BLaER1 treated with 17β-estradiol and CSF1 and Interleukin-3, amounts not matched to agents 10 nM and 100 nM (cell line): ENCODE results near the gene RNF114.
"Not testable (repeated sequence)": the region's sequence is repeated elsewhere in the genome, so short reads cannot be mapped to it uniquely, and the experiment has no call there.

Experiments used
- H3K27ac ChIP-seq, 11 experiments: shearing (Covaris generic); formaldehyde crosslinking; 2 replicates each; pipeline ENCODE4 v1.8.1; 2022
- H3K27me3 ChIP-seq, 11 experiments: shearing (Covaris generic); formaldehyde crosslinking; 2 replicates each; pipeline ENCODE4 v1.8.1; 2022
- H3K36me3 ChIP-seq, 11 experiments: shearing (Covaris generic); formaldehyde crosslinking; 2 replicates each; pipeline ENCODE4 v1.8.1; 2022
- H3K4me1 ChIP-seq, 10 experiments: shearing (Covaris generic); formaldehyde crosslinking; 2 replicates each; pipeline ENCODE4 v1.8.1; 2022
- H3K4me2 ChIP-seq, 11 experiments: shearing (Covaris generic); formaldehyde crosslinking; 2 replicates each; pipeline ENCODE4 v1.8.1; 2022
- H3K4me3 ChIP-seq, 10 experiments: shearing (Covaris generic); formaldehyde crosslinking; 2 replicates each; pipeline ENCODE4 v1.8.1; 2022
- H3K9ac ChIP-seq, 11 experiments: shearing (Covaris generic); formaldehyde crosslinking; 2 replicates each; pipeline ENCODE4 v1.8.1; 2022
- H3K9me3 ChIP-seq, 11 experiments: shearing (Covaris generic); formaldehyde crosslinking; replicated peaks in 1 of 11; 2 replicates each; pipeline ENCODE4 v1.8.1; 2022
- H4K20me1 ChIP-seq, 11 experiments: shearing (Covaris generic); formaldehyde crosslinking; 2 replicates each; pipeline ENCODE4 v1.8.1; 2022
- Cebpa-rat ChIP-seq, 11 experiments: shearing (Covaris generic); IDR thresholded peaks; 2 replicates each; pipeline ENCODE4 v1.8.1; 2022

The RNF114 gene

GRCh38 chr20:49890471-49891361 is 45.5 kb upstream of the RNF114 start:
- H3K4me3 ChIP-seq, result no peak overlapping the region

GRCh38 chr20:49891476-49892110 is 44.6 kb upstream of the RNF114 start:
- no peaks in the 10 kb centered on the region for H3K27me3 ChIP-seq
- peak overlapping the region; percentile 31 to 92 (median 79); a peak in 15 of 22 replicates for H3K4me2 ChIP-seq
- peaks cover 0 to 2% (median 0%) of the 10 kb centered on the region in 11 experiments; a peak in 1 of 22 replicates for H3K36me3 ChIP-seq
- peak overlapping the region in 4 of 11 experiments; percentile 5 to 79 (median 42); a peak in 4 of 22 replicates for H3K9ac ChIP-seq
- H3K4me1 ChIP-seq, result peaks cover 70 to 91% (median 87%) of the 10 kb centered on the region in 10 experiments
- no peaks in the 10 kb centered on the region for H3K9me3 ChIP-seq
- peaks cover 0 to 19% (median 0%) of the 10 kb centered on the region in 11 experiments; a peak in 5 of 22 replicates for H4K20me1 ChIP-seq
- peak overlapping the region in 8 of 11 experiments; percentile 7 to 88 (median 82); a peak in 14 of 22 replicates for H3K27ac ChIP-seq
- no peak for TF ChIP-seq Cebpa-rat (IDR thresholded peaks at IDR 0.05)
- no peak overlapping the region for H3K4me3 ChIP-seq

More at GRCh38 chr20:49890471-49891361, 45.5 kb upstream of the RNF114 start:
- Histone ChIP-seq H4K20me1 (peaks cover 0 to 21% (median 0%) of the 10 kb centered on the region in 11 experiments; a peak in 5 of 22 replicates), H3K9me3 (no peaks in the 10 kb centered on the region), H3K36me3 (peaks cover 0 to 8% (median under 1%) of the 10 kb centered on the region in 11 experiments; a peak in 8 of 22 replicates), H3K4me1 (peaks cover 78 to 91% (median 86%) of the 10 kb centered on the region in 10 experiments), H3K9ac (peak overlapping the region in 7 of 11 experiments; percentile 5 to 81 (median 63); a peak in 11 of 22 replicates), H3K4me2 (peak overlapping the region in 10 of 11 experiments; percentile 45 to 92 (median 80); a peak in 18 of 22 replicates), H3K27ac (peak overlapping the region in 9 of 11 experiments; percentile 1 to 88 (median 79); a peak in 16 of 22 replicates), H3K27me3 (no peaks in the 10 kb centered on the region)
- no peak for TF ChIP-seq Cebpa-rat (IDR thresholded peaks at IDR 0.05)

- H3K4me3 ChIP-seq, result no peak overlapping the region
- H3K9ac ChIP-seq, result peak overlapping the region in 8 of 11 experiments; percentile 22 to 79 (median 31); a peak in 12 of 22 replicates
- H3K36me3 ChIP-seq, result no peaks in the 10 kb centered on the region; a peak in 1 of 22 replicates
- TF ChIP-seq Cebpa-rat (IDR thresholded peaks at IDR 0.05), result no peak
- H4K20me1 ChIP-seq, result peaks cover 0 to 14% (median 0%) of the 10 kb centered on the region in 11 experiments; a peak in 5 of 22 replicates
- H3K9me3 ChIP-seq, result peaks cover 0 to 1% (median 0%) of the 10 kb centered on the region in 11 experiments; a peak in 5 of 22 replicates
- peak overlapping the region; percentile 31 to 92 (median 56) for H3K4me2 ChIP-seq
- H3K4me1 ChIP-seq, result peaks cover 63 to 86% (median 82%) of the 10 kb centered on the region in 10 experiments
- no peaks in the 10 kb centered on the region for H3K27me3 ChIP-seq
- peak overlapping the region in 9 of 11 experiments; percentile 2 to 88 (median 59); a peak in 17 of 22 replicates for H3K27ac ChIP-seq
Measured at GRCh38 chr20:49892260-49892659, 43.9 kb upstream of the RNF114 start.

GRCh38 chr20:49892817-49893216 is 43.4 kb upstream of the RNF114 start:
- Histone ChIP-seq H3K27me3 (no peaks in the 10 kb centered on the region), H3K36me3 (no peaks in the 10 kb centered on the region; a peak in 1 of 22 replicates), H4K20me1 (peaks cover 0 to 11% (median 0%) of the 10 kb centered on the region in 11 experiments; a peak in 5 of 22 replicates), H3K4me1 (peaks cover 58 to 81% (median 77%) of the 10 kb centered on the region in 10 experiments), H3K4me2 (peak overlapping the region; percentile 31 to 92 (median 56)), H3K9me3 (peaks cover 0 to 7% (median 5%) of the 10 kb centered on the region in 11 experiments; a peak in 11 of 22 replicates), H3K27ac (peak overlapping the region in 9 of 11 experiments; percentile 2 to 88 (median 59); a peak in 17 of 22 replicates), H3K9ac (peak overlapping the region in 9 of 11 experiments; percentile 14 to 79 (median 27); a peak in 13 of 22 replicates), H3K4me3 (no peak overlapping the region)
- no peak for TF ChIP-seq Cebpa-rat (IDR thresholded peaks at IDR 0.05)

GRCh38 chr20:49893242-49894072 is 42.7 kb upstream of the RNF114 start:
- Histone ChIP-seq H4K20me1 (peaks cover 0 to 5% (median 0%) of the 10 kb centered on the region in 11 experiments; a peak in 2 of 22 replicates), H3K27me3 (no peaks in the 10 kb centered on the region), H3K4me2 (peak overlapping the region in 8 of 11 experiments; percentile 13 to 92 (median 74); a peak in 11 of 22 replicates), H3K4me3 (no peak overlapping the region), H3K9ac (peak overlapping the region in 9 of 11 experiments; percentile 2 to 79 (median 27); a peak in 7 of 22 replicates), H3K4me1 (peaks cover 51 to 74% (median 70%) of the 10 kb centered on the region in 10 experiments), H3K36me3 (no peaks in the 10 kb centered on the region), H3K9me3 (peaks cover 0 to 9% (median 6%) of the 10 kb centered on the region in 11 experiments; a peak in 11 of 22 replicates), H3K27ac (peak overlapping the region in 7 of 11 experiments; percentile 49 to 88 (median 79); a peak in 14 of 22 replicates)
- TF ChIP-seq Cebpa-rat (IDR thresholded peaks at IDR 0.05), result no peak

GRCh38 chr20:49894073-49894470 is 42.1 kb upstream of the RNF114 start:
- peak overlapping the region in 6 of 11 experiments; percentile 15 to 87 (median 48); a peak in 5 of 22 replicates for H3K4me2 ChIP-seq
- peaks cover 0 to 5% (median 0%) of the 10 kb centered on the region in 11 experiments; a peak in 2 of 22 replicates for H4K20me1 ChIP-seq
- H3K4me1 ChIP-seq, result peaks cover 45 to 68% (median 64%) of the 10 kb centered on the region in 10 experiments
- no peak for TF ChIP-seq Cebpa-rat (IDR thresholded peaks at IDR 0.05)
- peak overlapping the region in 5 of 11 experiments; percentile 49 to 88 (median 59); a peak in 6 of 22 replicates for H3K27ac ChIP-seq
- H3K4me3 ChIP-seq, result no peak overlapping the region
- H3K9ac ChIP-seq, result 0 out of 22 replicates have a peak overlapping the region, but pooled peaks of 1 of the 11 experiments have one; percentile 52
- no peaks in the 10 kb centered on the region for H3K27me3 ChIP-seq
- peaks cover 0 to 9% (median 6%) of the 10 kb centered on the region in 11 experiments; a peak in 11 of 22 replicates for H3K9me3 ChIP-seq
- H3K36me3 ChIP-seq, result no peaks in the 10 kb centered on the region

- not testable (repeated sequence) for H3K4me3 ChIP-seq, H3K9me3 ChIP-seq, H4K20me1 ChIP-seq, H3K27me3 ChIP-seq, H3K36me3 ChIP-seq, H3K9ac ChIP-seq
- H3K4me1 ChIP-seq, result peaks cover 30 to 53% (median 49%) of the 10 kb centered on the region in 10 experiments
- H3K27ac ChIP-seq, result peak overlapping the region in 7 of 11 experiments; percentile 5 to 54 (median 34); a peak in 7 of 22 replicates
- H3K4me2 ChIP-seq, result peak overlapping the region in 7 of 11 experiments; percentile 5 to 50 (median 35); a peak in 8 of 22 replicates
Measured at GRCh38 chr20:49895474-49896093, 40.6 kb upstream of the RNF114 start.
